Gastroesophageal sphincter (tissue), 3 donors: Measurements from ENCODE around the gene ATP4B.

Source experiments
- EP300 ChIP-seq: sonication (generic); formaldehyde crosslinking; IDR thresholded peaks from one replicate; pipeline ENCODE4 v1.6.1; 2017; ENCODE audit warnings: antibody characterized with exemption, mild to moderate bottlenecking
- TF ChIP-seq, protein P1 (sequence below), 4 experiments: fragments of 200-600 bp in 2 of 4; fragments of 450-650 bp in 2 of 4; sonication (generic) in 1 of 4; IDR thresholded peaks; one replicate each; pipeline ENCODE4 v1.5.1; 2017 to 2019; ENCODE audit warnings: antibody characterized with exemption in 4 of 4, mild to moderate bottlenecking in 2 of 4, moderate library complexity in 2 of 4

DNA sequence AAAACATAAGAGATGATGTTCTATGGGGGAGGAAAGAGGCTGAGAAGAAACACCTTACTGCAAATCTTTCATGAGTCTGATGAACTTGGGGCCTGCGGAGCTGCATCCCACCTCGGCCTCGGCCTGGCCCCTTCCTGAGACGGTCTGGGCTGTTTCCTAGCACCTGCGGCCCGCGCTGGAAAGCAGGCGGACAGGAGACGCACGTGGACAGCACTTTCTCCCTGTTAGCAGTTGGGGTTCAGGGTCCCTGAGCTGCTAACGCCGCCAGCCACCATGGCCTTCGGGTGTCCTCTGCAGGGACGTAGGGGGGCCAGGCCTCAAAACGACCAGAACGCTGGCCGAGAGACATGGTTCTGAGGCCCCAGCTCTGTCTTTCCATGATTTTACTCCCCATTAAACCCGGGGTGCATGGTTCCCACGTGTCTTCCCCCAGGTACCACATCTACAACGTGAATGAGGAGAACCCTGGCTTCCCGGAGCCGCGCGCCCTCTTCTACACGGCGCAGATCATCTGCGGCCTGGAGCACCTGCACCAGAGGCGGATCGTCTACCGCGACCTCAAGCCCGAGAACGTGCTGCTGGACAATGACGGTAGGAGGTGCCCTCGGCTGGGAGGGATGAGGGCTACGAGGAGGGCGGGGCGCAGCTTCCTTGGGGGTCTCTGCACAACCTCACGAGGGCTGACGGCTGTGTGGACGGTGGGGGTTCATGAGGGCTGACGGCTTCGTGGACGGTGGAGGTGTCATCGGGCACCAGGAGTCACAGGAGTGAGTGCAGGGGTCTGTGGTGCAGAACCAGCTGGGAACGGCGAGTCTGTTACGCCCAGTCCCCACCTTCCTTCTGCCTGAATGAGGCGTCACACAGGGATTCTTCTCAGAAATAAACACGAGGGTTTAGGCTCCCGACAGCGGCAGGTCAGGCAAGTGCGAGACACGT lies 13.3 kb upstream of the ATP4B start:
- TF ChIP-seq, protein P1, sequence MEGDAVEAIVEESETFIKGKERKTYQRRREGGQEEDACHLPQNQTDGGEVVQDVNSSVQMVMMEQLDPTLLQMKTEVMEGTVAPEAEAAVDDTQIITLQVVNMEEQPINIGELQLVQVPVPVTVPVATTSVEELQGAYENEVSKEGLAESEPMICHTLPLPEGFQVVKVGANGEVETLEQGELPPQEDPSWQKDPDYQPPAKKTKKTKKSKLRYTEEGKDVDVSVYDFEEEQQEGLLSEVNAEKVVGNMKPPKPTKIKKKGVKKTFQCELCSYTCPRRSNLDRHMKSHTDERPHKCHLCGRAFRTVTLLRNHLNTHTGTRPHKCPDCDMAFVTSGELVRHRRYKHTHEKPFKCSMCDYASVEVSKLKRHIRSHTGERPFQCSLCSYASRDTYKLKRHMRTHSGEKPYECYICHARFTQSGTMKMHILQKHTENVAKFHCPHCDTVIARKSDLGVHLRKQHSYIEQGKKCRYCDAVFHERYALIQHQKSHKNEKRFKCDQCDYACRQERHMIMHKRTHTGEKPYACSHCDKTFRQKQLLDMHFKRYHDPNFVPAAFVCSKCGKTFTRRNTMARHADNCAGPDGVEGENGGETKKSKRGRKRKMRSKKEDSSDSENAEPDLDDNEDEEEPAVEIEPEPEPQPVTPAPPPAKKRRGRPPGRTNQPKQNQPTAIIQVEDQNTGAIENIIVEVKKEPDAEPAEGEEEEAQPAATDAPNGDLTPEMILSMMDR (IDR thresholded peaks at IDR 0.05) = no peak
- TF ChIP-seq EP300 = no peak
